Activated naive CD4-positive, alpha-beta T cell treated with Interleukin-2 at 50 U/mL for 16 hours (primary cell): ENCODE data around the gene CCDC174.

Source experiments
- DNase-seq: peaks from one replicate; pipeline ENCODE4 v3.0.0-alpha.2; 2020

CCDC174 gene

GRCh38 chr3:14657579-14657978 is 6.0 kb downstream of the CCDC174 start:
- DNase-seq: no peak

DNA sequence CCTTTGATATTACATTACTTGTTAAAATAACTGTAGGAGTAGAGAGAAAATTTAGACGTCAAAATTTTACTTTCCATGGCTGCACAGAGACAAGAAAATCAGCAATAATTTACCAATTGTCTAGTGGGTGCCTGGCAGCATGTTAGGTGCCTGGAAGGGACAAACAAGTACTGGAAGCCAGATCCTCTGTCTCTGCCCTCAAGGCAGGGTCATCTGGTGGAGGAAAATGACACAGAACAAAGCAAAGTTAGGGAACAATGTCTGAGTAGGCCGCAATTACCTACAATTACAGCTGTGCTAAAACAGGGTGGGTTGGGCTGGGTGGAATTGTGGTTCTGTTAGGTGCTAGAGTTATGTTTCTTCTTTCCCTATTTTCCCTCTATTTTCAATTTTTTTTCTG is 7.4 kb downstream of the CCDC174 start:
- no peak for DNase-seq

DNA sequence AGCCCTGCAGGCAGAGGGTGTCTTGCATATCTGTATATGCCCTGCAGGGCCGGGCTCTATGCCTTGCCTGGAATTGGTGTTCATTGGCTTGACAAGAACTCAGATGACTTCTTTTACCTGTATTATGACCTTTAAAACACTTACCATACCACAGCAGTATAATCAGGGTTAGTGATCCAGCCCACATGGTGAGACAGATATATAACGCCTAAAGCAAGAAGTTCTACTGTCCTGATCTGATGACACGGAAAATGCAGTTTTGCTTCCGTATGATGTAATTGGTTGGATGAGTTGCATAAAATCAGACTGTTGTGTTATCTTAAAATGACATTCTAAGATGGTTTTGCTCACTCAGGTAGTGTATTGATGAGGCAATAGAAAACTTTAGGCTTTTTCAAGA is 9.4 kb downstream of the CCDC174 start:
- DNase-seq: no peak

DNA sequence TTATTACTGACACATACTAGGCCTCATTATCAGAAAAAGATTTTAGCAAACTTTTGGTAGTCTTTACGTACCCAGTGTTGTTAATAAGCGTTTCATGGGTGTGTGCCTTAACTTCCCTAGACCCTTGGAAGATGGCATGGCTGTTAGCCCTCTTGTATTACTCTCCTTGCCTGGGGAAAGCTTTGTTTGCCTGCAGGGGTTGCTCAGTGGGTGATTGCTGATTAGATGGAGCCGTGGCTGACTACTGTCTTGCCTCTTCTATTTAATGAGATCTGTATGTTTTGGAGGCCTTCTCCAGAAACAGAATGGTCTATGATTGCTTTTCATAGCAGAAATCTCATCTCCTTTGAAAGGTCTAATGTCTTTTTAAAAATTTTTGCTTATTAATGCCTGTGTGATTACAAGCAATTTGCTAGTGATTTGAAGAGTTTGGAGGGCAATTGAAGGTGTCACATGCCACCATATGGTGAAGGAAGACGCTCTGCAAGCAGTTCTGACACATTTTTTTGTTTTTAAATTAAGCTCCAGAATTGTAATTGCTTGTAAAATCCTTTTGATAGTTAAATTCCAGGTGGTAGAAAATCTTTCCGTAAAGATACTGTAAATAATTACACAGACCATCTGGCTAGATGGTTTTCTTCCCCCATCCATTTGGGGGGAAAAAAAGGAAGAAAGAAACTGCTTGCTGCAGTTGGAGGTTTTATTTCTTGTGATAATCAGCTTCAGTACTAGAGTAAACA is 12.0 kb downstream of the CCDC174 start:
- DNase-seq: no peak

DNA sequence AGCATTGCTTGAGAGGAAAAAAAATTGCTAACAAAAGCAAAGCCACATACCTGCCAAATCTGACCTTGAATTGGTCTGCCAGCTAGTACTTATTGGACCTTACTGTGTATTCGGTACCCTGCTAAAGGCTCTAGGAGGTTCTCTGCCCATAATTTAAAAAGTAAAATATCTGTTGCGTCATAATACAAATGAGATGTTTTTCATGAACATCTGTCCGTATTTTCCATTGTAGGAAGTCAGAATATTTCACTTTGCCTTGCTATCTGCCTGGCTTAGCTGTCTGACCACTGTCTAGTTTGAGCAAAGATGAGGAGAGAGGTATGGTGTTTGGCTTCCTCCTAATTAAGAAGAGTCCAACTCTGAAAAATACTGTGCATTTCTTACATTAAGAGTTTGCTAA is 12.6 kb downstream of the CCDC174 start:
- DNase-seq: no peak

GRCh38 chr3:14672588-14672987 is 21.0 kb downstream of the CCDC174 start:
- no peak for DNase-seq

DNA sequence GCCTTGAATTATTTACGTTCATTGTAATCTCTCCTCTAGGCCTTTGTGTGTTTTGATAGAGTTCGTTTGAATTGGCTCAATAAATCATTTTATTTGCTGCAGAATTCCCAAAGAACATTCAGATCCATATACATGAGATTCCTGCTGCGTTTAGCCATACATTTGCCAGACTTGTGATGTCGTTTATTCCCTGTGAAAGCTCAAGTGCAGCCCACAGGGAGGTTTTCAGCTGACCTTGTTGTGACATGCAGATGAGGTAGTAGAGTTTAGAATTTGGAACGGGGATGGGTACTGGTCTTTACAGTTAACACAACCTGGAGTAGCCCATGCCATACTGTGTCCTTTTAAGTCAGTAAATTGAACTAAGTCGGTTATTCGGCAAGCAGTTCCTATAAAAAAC is 23.3 kb downstream of the CCDC174 start, which contains the start of gene C3orf20:
Gene C3orf20 (plus strand): TSS at position 301 of the 400 bp plus-strand sequence. CDS start 7,573 bp downstream, outside the sequence.
- DNase-seq: no peak

DNA sequence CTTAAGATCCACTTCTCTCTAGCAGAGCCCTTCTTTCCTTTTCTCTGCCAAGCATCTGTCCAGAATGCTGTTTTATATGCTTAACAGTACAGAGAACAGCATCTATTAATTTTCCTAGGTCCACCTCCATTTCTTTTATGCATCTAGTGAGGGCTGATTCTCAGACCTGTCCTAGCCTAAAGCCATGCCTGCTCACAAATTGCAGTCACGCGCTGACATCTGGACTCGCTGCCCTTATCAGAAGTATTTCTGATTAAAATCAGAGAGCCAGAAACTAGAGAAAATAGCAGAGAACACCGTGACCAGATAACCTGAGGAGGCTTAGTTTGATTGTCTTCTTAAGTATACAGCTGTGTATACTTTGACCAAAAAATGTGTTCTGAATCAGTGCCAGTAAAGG is 25.3 kb downstream of the CCDC174 start:
- DNase-seq: no peak

DNA sequence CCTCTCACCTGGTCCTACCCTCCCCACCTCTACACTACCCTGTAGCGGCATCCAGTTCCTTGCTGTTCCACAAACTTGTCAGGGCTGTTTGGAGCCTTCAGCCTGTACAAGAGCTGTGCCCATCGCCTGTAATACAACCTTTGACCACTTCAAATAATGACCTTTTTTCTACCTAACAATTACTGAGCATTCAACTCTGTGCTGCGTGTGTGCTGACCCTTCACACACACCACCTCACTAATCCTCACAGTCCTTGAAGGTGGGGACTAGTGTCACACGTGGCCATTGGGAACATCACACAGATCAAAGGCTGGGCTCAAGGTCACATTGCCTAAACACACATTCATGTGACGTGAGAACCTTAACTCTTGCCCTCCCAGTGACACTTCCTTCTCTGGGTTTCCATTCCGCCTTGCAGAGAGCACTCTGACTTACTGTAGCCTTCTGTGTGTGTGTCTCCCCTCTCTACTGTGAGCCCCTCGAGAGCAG is 26.5 kb downstream of the CCDC174 start:
- no peak for DNase-seq

GRCh38 chr3:14680115-14680514 is 28.6 kb downstream of the CCDC174 start:
- no peak for DNase-seq

DNA sequence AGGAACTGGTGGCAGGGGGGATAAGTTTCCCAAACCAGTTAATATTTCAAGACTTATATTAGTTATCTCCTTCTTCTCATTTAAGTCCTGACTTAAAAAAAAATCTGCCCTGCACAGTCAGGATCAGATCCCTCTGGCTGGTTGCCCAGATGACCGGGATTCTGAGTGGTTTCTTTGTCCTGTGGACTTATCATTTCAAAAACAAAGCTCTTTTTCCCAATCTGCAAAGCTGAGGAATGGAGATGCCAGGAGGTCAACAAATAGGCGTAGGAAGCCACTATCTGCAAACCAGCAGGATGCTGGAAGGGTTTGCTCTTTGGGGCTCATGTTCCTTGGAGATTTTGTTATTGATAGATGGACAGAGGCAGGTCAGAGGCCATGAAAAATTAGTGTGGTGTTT is 29.2 kb downstream of the CCDC174 start:
- no peak for DNase-seq

GRCh38 chr3:14684447-14684846 is 32.9 kb downstream of the CCDC174 start:
- DNase-seq: no peak

DNA sequence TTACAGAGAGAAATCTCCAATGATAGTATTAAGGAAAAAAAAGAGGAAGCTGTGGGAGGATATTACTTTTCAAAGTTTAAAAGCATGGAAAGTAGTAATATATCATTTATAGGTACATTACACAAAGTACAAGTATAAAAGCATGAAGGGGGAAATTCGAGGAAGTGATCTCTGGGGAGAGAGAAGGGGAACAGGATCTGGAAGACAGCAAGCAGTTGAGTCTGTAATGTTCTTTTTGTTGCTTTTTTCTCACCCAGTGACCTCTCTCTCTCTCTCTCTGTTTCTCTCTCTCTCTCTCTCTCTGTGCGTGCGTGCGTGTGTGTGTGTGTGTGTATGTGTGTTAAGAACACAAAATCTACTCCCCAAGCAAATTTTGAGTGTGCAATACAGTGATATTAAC is 33.6 kb downstream of the CCDC174 start:
- DNase-seq: no peak

- DNase-seq: no peak
These were observed 35.8 kb downstream of the CCDC174 start for GRCh38 chr3:14687360-14687759.

DNA sequence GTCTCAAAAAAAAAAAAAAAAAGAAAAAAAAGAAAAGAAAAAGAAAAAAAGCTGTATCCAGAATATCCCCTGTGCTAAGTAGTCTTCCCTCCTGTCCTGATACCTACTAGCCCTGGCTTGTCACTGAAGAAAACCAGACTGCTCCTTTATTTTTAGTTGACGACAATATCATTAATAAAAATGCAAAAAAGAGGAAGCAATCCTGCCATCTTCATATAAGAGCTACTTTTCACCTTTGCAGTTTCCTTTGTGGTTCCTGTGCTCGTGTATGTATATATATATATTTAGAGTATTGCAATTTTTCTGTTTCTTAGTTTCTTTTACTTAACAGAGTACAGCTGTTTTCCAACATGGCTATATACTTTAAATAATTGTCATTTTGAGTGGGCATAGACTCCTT is 37.0 kb downstream of the CCDC174 start:
- DNase-seq: no peak

DNA sequence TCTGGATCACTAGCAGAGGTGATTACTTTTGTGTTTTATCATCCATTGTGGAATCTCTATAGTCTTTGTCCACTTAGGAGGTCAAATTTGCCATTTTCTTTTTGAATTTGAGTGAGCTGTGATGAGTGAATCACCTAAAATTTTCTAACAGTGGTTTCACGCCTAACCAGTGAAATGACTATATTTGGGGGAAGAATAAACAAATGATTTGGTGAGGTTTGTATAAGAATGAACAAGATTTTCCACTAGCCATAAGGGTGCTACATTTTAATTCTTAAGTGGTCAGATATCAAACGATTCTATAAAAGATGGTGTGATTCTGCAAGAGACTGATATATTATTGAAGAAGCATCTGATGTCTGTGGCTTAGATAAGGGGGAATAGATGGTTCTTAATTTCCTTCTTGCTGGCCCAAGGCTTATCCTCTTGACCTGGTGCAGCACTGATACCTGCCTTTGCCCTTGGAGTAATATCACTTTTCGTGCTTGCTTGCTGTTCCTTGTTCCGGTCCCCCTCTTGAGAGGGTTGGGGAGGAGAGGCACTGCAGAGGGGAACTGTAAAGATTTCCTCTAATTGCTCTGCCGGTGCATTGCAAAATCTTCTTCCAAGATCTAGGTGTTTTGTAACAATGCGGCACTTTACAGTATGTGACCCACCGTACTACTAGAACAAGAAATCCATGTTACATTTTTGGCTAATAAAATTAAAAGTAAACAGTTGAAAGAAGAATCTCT is 37.9 kb downstream of the CCDC174 start:
- DNase-seq: no peak

DNA sequence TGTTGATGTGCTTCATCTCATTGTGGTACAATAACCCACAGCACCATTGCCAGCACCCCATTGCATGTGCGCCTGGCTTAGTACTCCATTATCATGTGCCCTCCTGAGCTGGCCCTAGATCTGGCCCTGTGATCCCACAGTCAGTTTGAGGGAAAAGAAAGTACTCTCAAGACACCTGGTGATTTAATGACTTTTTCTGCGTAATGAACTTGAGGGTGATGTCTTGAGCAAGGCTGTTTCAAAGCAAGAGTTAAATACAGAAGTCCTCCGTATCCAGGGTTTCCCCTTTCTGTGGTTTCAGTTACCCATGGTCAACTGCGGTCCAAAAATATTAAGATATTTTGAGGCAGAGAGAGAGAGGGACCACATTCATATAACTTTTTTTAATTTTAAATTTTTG is 39.7 kb downstream of the CCDC174 start:
- DNase-seq: no peak

DNA sequence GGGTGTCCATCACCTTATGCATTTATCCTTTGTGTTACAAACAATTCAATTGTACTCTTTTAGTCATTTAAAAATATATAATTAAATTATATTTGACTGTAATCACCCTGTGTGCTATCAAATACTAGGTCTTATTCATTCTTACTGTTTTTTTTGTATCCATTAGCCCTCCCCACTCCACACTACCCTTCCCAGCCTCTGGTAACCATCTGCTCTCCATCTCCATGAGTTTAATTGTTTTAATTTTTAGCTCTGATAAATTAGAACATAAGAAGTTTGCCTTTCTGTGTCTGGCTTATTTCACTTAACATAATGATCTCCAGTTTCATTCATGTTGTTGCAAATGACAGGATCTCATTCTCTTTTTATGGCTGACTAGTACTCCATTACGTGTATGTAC is 40.2 kb downstream of the CCDC174 start:
- no peak for DNase-seq

DNA sequence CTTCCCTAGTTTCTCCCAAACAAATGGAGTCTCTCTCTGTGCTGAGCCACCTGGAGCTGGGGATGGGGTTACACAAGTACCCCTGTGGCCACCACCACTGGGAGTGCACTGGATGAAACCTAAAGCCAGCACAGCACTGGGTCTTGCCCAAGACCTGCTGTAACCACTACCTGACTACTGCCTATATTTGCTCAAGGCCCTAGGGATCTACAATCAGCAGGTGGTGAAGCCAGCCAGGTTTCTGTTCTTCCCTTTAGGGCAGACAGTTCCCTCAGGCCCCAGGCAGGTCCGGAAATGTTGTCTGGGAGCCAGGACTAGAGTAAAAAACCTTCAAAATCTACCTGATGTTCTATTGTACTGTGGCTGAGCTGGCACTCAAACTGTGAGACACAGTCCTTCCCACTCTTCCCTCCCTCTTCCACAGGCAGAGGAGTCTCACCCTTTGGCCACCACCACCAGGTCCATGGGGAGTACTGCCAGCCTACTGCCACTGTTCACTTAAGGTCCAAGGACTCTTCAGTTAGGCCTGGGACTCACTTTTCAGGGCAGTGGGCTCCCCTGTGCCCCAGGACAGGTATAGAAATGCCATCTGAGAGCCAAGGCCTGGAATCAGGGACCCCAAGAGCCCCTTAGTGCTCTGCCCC is 47.2 kb downstream of the CCDC174 start:
- DNase-seq: no peak

GRCh38 chr3:14699643-14700042 is 48.1 kb downstream of the CCDC174 start:
- DNase-seq: no peak

GRCh38 chr3:14700891-14701290 is 49.3 kb downstream of the CCDC174 start:
- no peak for DNase-seq

- DNase-seq: no peak
These were observed 50.1 kb downstream of the CCDC174 start for GRCh38 chr3:14701676-14702075.

GRCh38 chr3:14703128-14703750 is 51.7 kb downstream of the CCDC174 start:
- DNase-seq: no peak
